Prostate gland (tissue), 2 donors: ENCODE data around the gene FCER1G. TPM values are rescaled to one million over a fixed set of nuclear protein-coding genes. Genes with fewer than 3 reads are reported as not detected.

Experiments used
- DNase-seq: peaks from one replicate; pipeline ENCODE4 v3.0.0-alpha.2; 2019; ENCODE audit warnings: low spot score
- H3K27ac ChIP-seq, 2 donors: fragments of 200-600 bp; sonication (generic); 2 replicates each; pipeline ENCODE4 v1.5.1; 2017 to 2019
- H3K27me3 ChIP-seq: fragments of 200-600 bp; sonication (generic); replicated peaks from 2 replicates; pipeline ENCODE4 v1.5.1; 2019; ENCODE audit not compliant: insufficient read depth
- H3K36me3 ChIP-seq, 2 donors: fragments of 200-600 bp; sonication (generic); 1 replicate in 1 of 2; 2 replicates in 1 of 2; pipeline versions ENCODE4 v1.5.1 to v1.8.1; 2017 to 2019
- H3K4me1 ChIP-seq: fragments of 200-600 bp; sonication (generic); replicated peaks from 2 replicates; pipeline ENCODE4 v1.5.1; 2019
- H3K4me3 ChIP-seq, 2 donors: fragments of 200-600 bp; sonication (generic); 2 replicates each; pipeline ENCODE4 v1.5.1; 2017 to 2019
- H3K9me3 ChIP-seq: fragments of 200-600 bp; sonication (generic); 2 replicates; pipeline ENCODE4 v1.5.1; 2017
- CTCF ChIP-seq, 4 experiments: fragments of 200-600 bp in 2 of 4; fragments of 450-650 bp in 2 of 4; sonication (generic) in 2 of 4; IDR thresholded peaks; 1 replicate in 3 of 4; 2 replicates in 1 of 4; pipeline ENCODE4 v1.5.1; 2016 to 2019; ENCODE audit warnings: antibody characterized with exemption in 4 of 4, mild to moderate bottlenecking in 2 of 4, moderate library complexity in 2 of 4
- POLR2A ChIP-seq: fragments of 450-650 bp; IDR thresholded peaks from one replicate; pipeline ENCODE4 v1.6.1; 2016; ENCODE audit warnings: antibody characterized with exemption, mild to moderate bottlenecking
- POLR2AphosphoS5 ChIP-seq: sonication (generic); formaldehyde crosslinking; IDR thresholded peaks from one replicate; pipeline ENCODE4 v1.6.1; 2017; ENCODE audit warnings: antibody characterized with exemption
- WGBS: methylation state at CpG from one replicate; pipeline ENCODE4 v1.1.5; 2018; 5-methylcytosine and 5-hydroxymethylcytosine counted together
- intact Hi-C: fragments of 100-400 bp; cut with DNase I; formaldehyde crosslinking; loops from one replicate; pipeline ENCODE4 v1.14.2; 2022
- total RNA-seq, 2 donors: library from RNA; depleted of rRNA; stranded (reverse); fragments of >200 nt; gene quantifications; one replicate each; pipeline ENCODE4 v1.1.0, GENCODE V29; 2016

FCER1G gene
- total RNA-seq, 2 donors from 2014 or later = 3.6 to 22.4 TPM

DNA sequence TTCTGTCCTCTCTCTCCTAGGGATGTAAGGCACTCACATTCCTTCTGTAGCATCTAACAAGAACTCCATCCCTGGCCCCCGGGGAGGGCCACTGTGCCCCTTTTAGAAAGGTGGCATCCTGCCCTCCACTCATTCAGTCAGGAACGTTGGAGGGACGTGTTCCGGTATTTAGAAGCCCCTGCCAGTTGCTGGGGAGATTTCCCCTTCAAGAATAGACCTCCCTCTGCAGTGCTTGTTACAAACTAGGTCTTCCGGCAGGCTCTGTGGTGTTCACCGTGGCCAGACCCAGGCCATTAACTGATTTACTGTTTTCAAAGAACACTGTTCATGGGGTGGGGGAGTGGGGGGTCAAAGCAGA lies 44.2 kb downstream of the FCER1G start:
- Histone ChIP-seq H3K4me1 (no peaks in the 10 kb centered on the region), H3K27ac (no peak overlapping the region), H3K4me3 (peak overlapping the region in 1 of 2 donors; percentile 26), H3K27me3 (no peaks in the 10 kb centered on the region), H3K9me3 (no peaks in the 10 kb centered on the region), H3K36me3 (no peaks in the 10 kb centered on the region)
- TF ChIP-seq CTCF (IDR thresholded peaks at IDR 0.05) (no peak), POLR2A (no peak), POLR2AphosphoS5 (no peak)
- WGBS = 28% methylated on average over 6 of the region's 6 CpGs
- DNase-seq = no peak
- intact Hi-C loops = no loop called here

DNA sequence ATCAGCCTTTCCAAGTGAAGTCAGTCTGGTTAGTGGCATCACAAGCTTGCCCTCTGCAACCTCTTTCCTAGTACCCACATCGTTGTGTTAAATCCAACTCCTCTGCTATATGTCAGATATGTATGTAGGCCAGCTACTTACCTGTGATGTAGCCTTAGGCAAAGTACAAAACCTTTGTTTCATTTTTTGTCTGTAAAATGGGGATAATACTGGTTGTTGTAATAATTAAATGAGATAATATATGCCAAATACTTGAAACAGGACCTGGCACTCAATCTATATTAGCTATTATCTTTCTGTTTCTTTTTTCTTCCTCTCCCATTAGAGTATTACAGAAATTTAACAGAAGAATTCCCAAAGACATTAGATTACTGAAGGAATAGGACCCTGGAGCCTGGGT lies 44.7 kb downstream of the FCER1G start:
- H3K27me3 ChIP-seq = no peaks in the 10 kb centered on the region
- H3K27ac ChIP-seq = no peak overlapping the region
- TF ChIP-seq CTCF (IDR thresholded peaks at IDR 0.05) = no peak
- no peak for TF ChIP-seq POLR2AphosphoS5
- no peak for TF ChIP-seq POLR2A
- no peaks in the 10 kb centered on the region for H3K36me3 ChIP-seq
- 72% methylated on average over 1 of the region's 1 CpG for WGBS
- intact Hi-C loops = no loop called here
- DNase-seq = no peak
- H3K9me3 ChIP-seq = no peaks in the 10 kb centered on the region
- no peaks in the 10 kb centered on the region for H3K4me1 ChIP-seq
- H3K4me3 ChIP-seq = no peak overlapping the region

GRCh38 chr1:161260376-161261260 lies 45.5 kb downstream of the FCER1G start:
- no peaks in the 10 kb centered on the region for H3K4me1 ChIP-seq
- peak overlapping the region in 1 of 2 donors; percentile 8 for H3K27ac ChIP-seq
- DNase-seq = peak; percentile 12
- no peaks in the 10 kb centered on the region for H3K36me3 ChIP-seq
- no peak overlapping the region for H3K4me3 ChIP-seq
- WGBS = 38% methylated on average over 9 of the region's 9 CpGs
- TF ChIP-seq POLR2AphosphoS5 (no peak), POLR2A (no peak), CTCF (IDR thresholded peaks at IDR 0.05) (no peak)
- intact Hi-C loops = no loop called here
- H3K9me3 ChIP-seq = no peaks in the 10 kb centered on the region
- H3K27me3 ChIP-seq = no peaks in the 10 kb centered on the region

DNA sequence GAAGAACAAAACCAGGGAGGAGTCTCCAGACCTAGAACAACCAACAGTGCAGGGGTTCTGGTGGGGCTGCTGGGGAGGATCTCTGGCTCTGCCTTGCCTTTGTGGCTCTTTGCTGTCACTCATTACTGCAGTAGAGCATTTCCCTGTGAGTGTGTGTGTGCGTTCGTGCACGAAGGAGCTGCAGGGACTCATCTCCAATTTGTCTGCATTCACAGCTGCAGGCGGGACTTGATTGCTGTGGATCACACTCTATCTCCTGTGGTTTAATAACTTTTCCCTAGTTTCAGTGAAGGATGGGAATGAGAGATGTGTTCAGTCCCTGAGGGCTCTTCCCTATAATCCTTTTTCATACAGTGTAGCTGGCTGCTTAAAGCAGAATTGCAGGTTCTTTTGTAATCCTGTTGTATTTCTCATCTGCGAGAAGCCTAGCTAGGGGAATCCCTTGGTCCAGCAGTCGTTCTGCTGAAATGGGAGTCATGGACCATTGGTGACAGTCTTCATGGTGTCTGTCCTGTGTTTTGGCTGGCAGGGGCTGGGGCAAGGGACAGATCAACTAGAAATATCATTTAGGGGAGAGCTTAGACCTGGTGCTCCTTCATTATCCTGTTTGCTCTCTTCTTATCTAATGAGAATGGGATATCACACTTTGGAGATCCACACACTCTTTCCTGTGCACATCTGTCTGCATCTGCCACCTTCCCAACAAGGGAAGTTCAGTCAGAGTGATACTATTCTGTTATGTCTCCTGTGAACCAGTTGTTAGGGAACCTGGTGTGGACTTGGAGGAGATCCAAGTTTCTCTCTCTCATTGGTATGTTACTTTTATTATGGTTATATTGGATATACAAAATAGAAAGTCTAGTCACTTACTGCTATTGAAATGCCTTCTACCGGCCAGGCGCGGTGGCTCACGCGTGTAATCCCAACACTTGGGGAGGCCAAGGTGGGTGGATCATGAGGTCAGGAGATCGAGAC lies 46.5 kb downstream of the FCER1G start:
- no peak for DNase-seq
- Histone ChIP-seq H3K4me1 (no peaks in the 10 kb centered on the region), H3K4me3 (no peak overlapping the region), H3K27ac (no peak overlapping the region), H3K27me3 (no peaks in the 10 kb centered on the region), H3K9me3 (no peaks in the 10 kb centered on the region), H3K36me3 (no peaks in the 10 kb centered on the region)
- TF ChIP-seq POLR2A (no peak), POLR2AphosphoS5 (no peak), CTCF (IDR thresholded peaks at IDR 0.05) (no peak)
- WGBS = 59% methylated on average over 12 of the region's 12 CpGs
- intact Hi-C loops = no loop called here
